Type B pancreatic cell (in vitro differentiated cells): Measurements from ENCODE around the gene CLRN3. TPM values are rescaled to one million over a fixed set of nuclear protein-coding genes. Genes with fewer than 3 reads are reported as not detected.

Experiments
- DNase-seq: peaks from one replicate; pipeline ENCODE4 v3.0.0; 2021; ENCODE audit warnings: mixed read lengths; ENCODE audit not compliant: unreplicated experiment; ENCODE audit errors: extremely low spot score
- H3K27ac Mint-ChIP-seq: 2 replicates; pipeline ENCODE4 v1.8.0; 2021; ENCODE audit warnings: mild to moderate bottlenecking, mixed read lengths
- H3K27me3 Mint-ChIP-seq: 2 replicates; pipeline ENCODE4 v1.8.0; 2021; ENCODE audit warnings: mixed read lengths
- H3K36me3 Mint-ChIP-seq: 2 replicates; pipeline ENCODE4 v1.8.0; 2021; ENCODE audit warnings: mixed read lengths
- H3K4me1 Mint-ChIP-seq: one replicate; pipeline ENCODE4 v1.8.0; 2021; ENCODE audit warnings: mixed read lengths; ENCODE audit not compliant: unreplicated experiment
- H3K4me3 Mint-ChIP-seq: 2 replicates; pipeline ENCODE4 v1.8.0; 2021; ENCODE audit warnings: mild to moderate bottlenecking, mixed read lengths
- H3K9me3 Mint-ChIP-seq: 2 replicates; pipeline ENCODE4 v1.8.0; 2021; ENCODE audit warnings: mixed read lengths
- total RNA-seq: library from RNA; stranded (reverse); gene quantifications from 2 replicates; pipeline ENCODE4 v1.2.1, GENCODE V29; 2021; ENCODE audit warnings: low replicate concordance
- TF ChIP-seq, protein P1 (sequence below): fragments of 200-600 bp; sonication (generic); conservative IDR thresholded peaks from 2 replicates; pipeline ENCODE4 v1.5.0; 2021; ENCODE audit warnings: antibody characterized with exemption, mild to moderate bottlenecking

The CLRN3 gene
- total RNA-seq, 1 donor from 2014 or later = 2.2 TPM

DNA sequence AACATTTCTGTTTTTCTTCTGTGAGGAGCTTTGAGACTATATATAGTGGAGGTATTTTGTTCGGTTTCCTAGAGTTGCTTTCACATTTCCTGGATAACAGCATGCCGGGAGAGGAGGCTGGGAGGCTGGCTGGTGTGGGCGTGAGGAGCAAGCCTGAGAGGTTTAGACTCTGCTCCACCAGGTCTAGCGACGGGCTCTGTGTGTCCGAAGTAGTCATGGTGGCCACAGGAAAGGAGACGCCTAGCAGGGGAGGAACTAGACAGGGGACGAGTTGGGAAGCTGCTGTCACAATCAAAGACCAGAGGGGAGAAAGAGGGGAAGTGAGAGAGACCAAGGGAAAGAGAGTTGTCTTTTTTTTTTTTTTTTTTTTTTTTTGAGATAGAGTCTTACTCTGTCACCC lies 33.7 kb upstream of the CLRN3 start:
- H3K27ac Mint-ChIP-seq = no peak overlapping the region
- peaks cover 7% of the 10 kb centered on the region for H3K27me3 Mint-ChIP-seq
- H3K9me3 Mint-ChIP-seq = no peaks in the 10 kb centered on the region
- no peak overlapping the region for H3K4me3 Mint-ChIP-seq
- DNase-seq = no peak
- no peaks in the 10 kb centered on the region for H3K36me3 Mint-ChIP-seq
- peaks cover 17% of the 10 kb centered on the region for H3K4me1 Mint-ChIP-seq
- TF ChIP-seq, protein P1, sequence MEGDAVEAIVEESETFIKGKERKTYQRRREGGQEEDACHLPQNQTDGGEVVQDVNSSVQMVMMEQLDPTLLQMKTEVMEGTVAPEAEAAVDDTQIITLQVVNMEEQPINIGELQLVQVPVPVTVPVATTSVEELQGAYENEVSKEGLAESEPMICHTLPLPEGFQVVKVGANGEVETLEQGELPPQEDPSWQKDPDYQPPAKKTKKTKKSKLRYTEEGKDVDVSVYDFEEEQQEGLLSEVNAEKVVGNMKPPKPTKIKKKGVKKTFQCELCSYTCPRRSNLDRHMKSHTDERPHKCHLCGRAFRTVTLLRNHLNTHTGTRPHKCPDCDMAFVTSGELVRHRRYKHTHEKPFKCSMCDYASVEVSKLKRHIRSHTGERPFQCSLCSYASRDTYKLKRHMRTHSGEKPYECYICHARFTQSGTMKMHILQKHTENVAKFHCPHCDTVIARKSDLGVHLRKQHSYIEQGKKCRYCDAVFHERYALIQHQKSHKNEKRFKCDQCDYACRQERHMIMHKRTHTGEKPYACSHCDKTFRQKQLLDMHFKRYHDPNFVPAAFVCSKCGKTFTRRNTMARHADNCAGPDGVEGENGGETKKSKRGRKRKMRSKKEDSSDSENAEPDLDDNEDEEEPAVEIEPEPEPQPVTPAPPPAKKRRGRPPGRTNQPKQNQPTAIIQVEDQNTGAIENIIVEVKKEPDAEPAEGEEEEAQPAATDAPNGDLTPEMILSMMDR = no peak

DNA sequence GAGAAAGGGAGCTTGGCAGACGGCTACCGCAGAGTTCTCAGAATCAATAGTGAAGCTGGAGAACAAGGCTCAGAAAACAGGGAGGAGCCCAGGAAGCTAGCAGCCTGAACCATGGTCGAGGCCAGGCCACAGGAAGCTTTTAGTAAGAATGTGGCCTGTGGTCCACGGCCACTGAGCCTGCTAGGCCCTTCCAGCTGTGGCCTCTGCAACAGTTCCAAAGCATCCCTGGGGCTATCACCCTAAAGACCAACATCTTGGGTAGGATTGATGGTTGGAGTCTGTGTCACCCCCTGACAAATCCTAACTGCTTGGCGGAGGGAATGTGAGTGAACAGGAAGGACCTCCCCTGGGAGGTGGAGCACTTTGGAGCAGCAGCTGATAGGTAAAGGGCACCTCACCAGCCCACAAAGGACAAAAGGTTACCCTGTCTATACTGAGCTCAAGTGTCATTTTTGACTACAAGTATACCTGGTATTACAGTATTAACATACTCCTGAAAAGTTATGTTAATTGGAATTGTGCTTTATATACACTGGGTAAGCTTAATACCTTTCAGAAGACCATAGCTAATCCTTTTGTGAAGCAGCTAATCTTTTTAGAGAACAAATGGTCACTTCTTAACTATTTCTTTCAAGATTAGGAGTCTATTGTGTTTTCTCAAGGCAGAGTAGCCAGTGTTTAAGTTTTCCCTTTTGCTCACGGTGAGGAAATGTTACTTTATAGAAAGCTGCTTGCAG lies 32.9 kb upstream of the CLRN3 start:
- TF ChIP-seq, protein P1 = no peak
- H3K4me3 Mint-ChIP-seq = no peak overlapping the region
- DNase-seq = no peak
- peaks cover 17% of the 10 kb centered on the region for H3K4me1 Mint-ChIP-seq
- no peaks in the 10 kb centered on the region for H3K36me3 Mint-ChIP-seq
- H3K27ac Mint-ChIP-seq = no peak overlapping the region
- peaks cover 7% of the 10 kb centered on the region for H3K27me3 Mint-ChIP-seq
- H3K9me3 Mint-ChIP-seq = no peaks in the 10 kb centered on the region

DNA sequence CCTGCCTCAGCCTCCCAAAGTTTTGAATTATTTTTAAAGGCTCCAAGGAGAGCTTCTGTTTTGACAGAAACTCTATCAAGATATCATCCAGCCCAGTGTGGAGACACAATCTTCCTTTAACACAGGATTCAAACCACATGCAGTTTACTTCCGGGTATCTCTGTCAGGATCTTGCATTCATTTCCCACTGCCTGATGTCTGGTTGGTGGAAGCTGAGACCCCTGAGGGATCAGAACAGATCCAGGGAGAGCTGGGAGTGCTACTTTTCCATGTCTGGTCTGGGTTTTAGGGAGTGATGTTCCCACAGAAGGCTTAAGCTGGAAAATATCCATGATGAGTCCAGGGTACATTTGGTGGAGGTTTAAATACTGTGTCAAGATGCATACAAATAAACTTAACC lies 30.9 kb upstream of the CLRN3 start:
- no peaks in the 10 kb centered on the region for H3K36me3 Mint-ChIP-seq
- DNase-seq = no peak
- no peak overlapping the region for H3K4me3 Mint-ChIP-seq
- TF ChIP-seq, protein P1 = no peak
- peaks cover 25% of the 10 kb centered on the region for H3K4me1 Mint-ChIP-seq
- no peak overlapping the region for H3K27ac Mint-ChIP-seq
- H3K27me3 Mint-ChIP-seq = peaks cover 12% of the 10 kb centered on the region
- H3K9me3 Mint-ChIP-seq = no peaks in the 10 kb centered on the region

DNA sequence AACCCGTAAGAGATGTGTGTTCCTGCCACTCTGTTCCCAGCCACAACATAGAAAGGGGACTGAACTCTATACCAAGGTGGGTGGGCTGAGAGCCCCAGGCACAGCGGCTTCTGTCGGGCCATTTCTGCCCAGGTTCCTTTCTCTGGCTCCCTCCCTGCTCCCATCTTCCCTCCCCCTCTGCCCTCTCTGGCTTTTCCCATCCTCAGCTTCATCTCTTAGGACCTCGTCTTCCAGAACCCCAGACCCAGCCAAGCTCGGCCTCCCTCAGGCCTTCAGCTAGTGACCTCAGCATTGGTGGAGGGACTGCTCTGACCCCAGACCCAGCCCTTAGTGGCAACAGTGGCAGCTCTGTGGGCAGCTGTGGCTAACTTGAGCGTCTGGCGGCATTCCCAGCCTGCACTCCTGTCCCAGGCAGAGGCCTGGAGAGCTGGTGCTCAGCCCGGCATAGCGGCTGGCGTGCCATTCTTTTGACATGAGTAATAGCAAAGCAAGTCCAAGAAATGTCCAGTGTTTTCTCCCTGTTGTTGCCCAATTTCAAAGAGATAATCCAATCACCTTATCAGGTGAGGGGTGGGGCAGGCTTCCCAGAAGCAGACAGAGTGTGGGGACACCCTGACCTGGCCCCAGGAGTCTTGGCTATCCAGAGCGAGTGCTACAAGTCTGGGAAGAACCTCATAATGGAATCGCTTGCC lies 30.1 kb upstream of the CLRN3 start:
- H3K27me3 Mint-ChIP-seq = peaks cover 9% of the 10 kb centered on the region
- no peak overlapping the region for H3K27ac Mint-ChIP-seq
- H3K4me3 Mint-ChIP-seq = no peak overlapping the region
- no peaks in the 10 kb centered on the region for H3K36me3 Mint-ChIP-seq
- H3K4me1 Mint-ChIP-seq = peaks cover 18% of the 10 kb centered on the region
- DNase-seq = no peak
- TF ChIP-seq, protein P1 = no peak
- H3K9me3 Mint-ChIP-seq = no peaks in the 10 kb centered on the region

DNA sequence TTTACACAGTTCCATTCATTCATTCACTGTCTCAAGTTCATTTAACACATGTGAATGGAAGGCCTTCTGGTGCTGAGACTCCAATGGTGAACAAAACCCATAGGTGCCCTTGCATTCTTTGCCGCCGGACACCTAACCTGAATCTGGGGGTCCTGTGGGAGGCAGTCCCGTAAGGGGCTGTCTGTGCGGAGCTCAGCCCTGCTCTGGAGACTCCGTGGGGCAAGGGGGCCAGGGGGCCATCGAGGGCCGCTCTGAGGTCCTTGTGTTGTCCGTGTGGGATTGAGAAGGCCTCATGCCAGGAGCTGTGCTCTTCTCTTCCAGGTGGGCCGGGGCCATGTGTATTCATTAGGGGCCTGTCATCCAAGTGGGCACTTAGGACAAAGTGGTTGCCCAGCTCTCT lies 29.5 kb upstream of the CLRN3 start:
- peaks cover 9% of the 10 kb centered on the region for H3K27me3 Mint-ChIP-seq
- H3K4me1 Mint-ChIP-seq = peaks cover 16% of the 10 kb centered on the region
- DNase-seq = no peak
- TF ChIP-seq, protein P1 = no peak
- no peak overlapping the region for H3K4me3 Mint-ChIP-seq
- H3K9me3 Mint-ChIP-seq = no peaks in the 10 kb centered on the region
- no peaks in the 10 kb centered on the region for H3K36me3 Mint-ChIP-seq
- H3K27ac Mint-ChIP-seq = no peak overlapping the region
